AG04449 (cell line): ENCODE data around the gene SPTLC1.
"Not testable (repeated sequence)": the region's sequence is repeated elsewhere in the genome, so short reads cannot be mapped to it uniquely, and the experiment has no call there.

Experiments
- CTCF ChIA-PET: fragments of 350-600 bp; formaldehyde crosslinking; extraction: SDS; loops from one replicate; lab custom pipeline; 2021; ENCODE audit warnings: antibody characterized with exemption; lab: Yijun Ruan, JAX
- POLR2A ChIA-PET: fragments of 400-600, 350-600 bp; formaldehyde crosslinking; extraction: SDS; loops from one replicate; lab custom pipeline; 2020; ENCODE audit warnings: antibody characterized with exemption, inconsistent platforms; lab: Yijun Ruan, JAX
- DNase-seq: peaks from one replicate; pipeline ENCODE4 v3.0.0-alpha.2; 2010; ENCODE audit warnings: low read depth, low spot score
- H3K4me3 ChIP-seq: 2 replicates; pipeline ENCODE4 v1.5.1; 2011; ENCODE audit warnings: low read depth, mild to moderate bottlenecking, control low read depth, low read length
- TF ChIP-seq, protein P1 (sequence below): IDR thresholded peaks from one replicate; pipeline ENCODE4 v1.5.1; 2011; ENCODE audit warnings: mild to moderate bottlenecking, moderate library complexity, low read length, control low read depth, inconsistent platforms; ENCODE audit not compliant: insufficient read depth; ENCODE audit errors: missing control alignments

Gene SPTLC1

DNA sequence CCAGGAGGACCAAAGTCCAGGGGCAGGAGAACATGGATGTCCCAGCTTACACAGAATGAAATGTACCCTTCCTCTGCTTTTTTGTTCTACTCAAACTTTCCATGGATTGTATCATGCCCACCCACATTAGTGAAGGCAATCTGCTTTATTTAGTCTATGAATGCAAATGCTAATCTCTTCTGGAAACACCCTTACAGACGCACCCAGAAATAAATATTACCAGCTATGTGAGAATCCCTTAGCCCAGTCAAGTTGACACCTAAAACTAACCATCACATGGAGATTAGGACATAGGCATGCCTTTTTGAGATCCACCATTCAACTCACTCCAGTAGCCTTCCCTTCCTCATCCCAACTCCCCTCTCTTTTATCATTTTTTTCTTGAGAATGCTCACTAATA is 6.1 kb upstream of the SPTLC1 start:
- DNase-seq, result no peak
- POLR2A ChIA-PET, result no interaction called here
- CTCF ChIA-PET, result interaction anchor here (5.6 kb wide), 1 partner anchor 18 kb away, joined by 49 read pairs; no protein-coding TSS in a partner anchor
- no peak overlapping the region for H3K4me3 ChIP-seq
- TF ChIP-seq, protein P1, sequence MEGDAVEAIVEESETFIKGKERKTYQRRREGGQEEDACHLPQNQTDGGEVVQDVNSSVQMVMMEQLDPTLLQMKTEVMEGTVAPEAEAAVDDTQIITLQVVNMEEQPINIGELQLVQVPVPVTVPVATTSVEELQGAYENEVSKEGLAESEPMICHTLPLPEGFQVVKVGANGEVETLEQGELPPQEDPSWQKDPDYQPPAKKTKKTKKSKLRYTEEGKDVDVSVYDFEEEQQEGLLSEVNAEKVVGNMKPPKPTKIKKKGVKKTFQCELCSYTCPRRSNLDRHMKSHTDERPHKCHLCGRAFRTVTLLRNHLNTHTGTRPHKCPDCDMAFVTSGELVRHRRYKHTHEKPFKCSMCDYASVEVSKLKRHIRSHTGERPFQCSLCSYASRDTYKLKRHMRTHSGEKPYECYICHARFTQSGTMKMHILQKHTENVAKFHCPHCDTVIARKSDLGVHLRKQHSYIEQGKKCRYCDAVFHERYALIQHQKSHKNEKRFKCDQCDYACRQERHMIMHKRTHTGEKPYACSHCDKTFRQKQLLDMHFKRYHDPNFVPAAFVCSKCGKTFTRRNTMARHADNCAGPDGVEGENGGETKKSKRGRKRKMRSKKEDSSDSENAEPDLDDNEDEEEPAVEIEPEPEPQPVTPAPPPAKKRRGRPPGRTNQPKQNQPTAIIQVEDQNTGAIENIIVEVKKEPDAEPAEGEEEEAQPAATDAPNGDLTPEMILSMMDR, result no peak

DNA sequence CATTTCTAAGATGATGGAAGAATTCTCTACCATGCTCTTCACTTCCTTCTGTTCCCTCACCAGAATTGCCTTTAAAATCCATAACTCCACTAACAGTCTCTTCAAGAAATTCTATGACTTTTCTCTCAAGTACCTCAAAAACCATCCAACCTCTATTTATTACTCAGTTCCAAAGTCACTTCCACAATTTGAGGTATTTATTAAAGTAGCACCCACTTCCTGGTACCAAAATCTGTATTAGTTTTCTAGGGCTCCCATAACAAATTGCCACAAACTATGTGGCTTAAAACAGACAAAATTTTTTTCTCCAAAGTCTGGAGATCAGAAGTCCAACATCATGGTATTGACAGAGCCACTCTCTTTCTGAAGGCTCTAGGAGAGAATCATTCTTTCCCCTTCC is 4.9 kb upstream of the SPTLC1 start:
- H3K4me3 ChIP-seq, result no peak overlapping the region
- DNase-seq, result no peak
- POLR2A ChIA-PET, result no interaction called here
- CTCF ChIA-PET, result interaction anchor here (1.0 to 7.8 kb wide), 2 partner anchors 13 to 20 kb away, joined by 3 to 42 read pairs; no protein-coding TSS in a partner anchor
- TF ChIP-seq, protein P1, result no peak

DNA sequence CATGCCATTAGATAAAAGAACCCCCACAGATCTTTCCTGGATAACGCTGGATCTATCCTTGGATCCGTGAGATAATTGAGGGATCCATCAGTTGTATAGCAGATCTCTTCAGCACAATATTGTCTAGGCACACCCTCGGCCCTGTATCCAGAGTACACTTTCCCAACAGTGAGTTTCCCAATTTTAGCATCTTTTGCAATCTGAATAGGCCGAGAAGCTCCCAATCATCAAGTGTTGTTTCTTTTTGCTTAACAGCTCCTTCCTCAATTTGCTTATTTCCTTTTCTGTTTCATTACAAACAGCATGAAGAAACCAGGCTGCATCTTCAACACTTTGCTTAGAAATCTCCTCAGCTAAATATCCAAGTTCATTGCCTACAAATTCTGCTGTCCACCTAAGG is 4.4 kb upstream of the SPTLC1 start:
- no peak overlapping the region for H3K4me3 ChIP-seq
- POLR2A ChIA-PET, result no interaction called here
- CTCF ChIA-PET, result interaction anchor here (1.0 to 7.8 kb wide), 2 partner anchors 13 to 21 kb away, joined by 3 to 42 read pairs; no protein-coding TSS in a partner anchor
- TF ChIP-seq, protein P1, result no peak
- DNase-seq, result no peak

DNA sequence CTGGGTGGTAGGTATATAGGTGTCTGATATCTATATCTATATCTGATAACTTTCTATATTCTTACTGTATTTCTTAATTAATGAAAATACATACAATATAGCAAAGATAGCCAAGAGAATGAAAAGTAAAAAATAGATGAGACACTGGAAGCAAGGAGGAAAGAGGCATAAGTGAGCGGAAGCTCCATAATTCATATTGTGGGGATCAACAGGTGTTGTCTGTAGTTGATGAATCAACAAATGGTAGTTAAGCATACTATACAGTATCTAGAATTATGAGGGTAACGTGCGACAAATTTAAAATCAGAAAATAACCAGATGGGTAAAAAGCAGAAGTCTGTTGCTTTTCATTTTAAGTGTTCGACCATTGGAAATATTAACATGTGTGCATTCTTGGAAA is 7.1 kb downstream of the SPTLC1 start:
- TF ChIP-seq, protein P1, result no peak

DNA sequence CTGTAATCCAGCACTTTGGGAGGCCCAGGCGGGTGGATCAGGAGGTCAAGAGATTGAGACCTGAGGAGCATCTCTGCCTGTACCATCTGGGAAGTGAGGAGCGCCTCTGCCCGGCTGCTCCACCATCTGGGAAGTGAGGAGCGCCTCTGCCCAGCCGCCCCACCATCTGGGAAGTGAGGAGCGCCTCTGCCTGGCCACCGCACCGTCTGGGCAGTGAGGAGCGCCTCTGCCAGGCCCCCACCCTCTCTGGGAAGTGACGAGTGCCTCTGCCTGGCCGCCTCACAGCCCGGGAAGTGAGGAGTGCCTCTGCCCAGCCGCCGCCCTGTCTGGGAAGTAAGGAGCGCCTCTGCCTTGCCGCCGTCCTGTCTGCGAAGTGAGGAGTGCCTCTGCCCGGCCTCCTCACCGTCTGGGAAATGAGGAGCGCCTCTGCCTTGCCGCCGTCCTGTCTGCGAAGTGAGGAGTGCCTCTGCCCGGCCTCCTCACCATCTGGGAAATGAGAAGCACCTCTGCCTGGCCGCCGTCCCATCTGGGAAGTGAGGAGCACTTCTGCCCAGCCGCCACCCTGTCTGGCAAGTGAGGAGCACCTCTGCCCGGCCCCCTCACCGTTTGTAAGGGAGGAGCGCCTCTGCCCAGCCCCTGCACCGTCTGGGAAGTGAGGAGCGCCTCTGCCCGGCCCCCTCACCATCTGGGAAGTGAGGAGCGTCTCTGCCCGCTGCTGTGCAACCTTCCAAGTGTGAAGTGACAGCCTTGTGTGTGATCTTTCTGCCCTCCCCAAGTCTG is 9.6 kb downstream of the SPTLC1 start:
- POLR2A ChIA-PET, DNase-seq, H3K4me3 ChIP-seq, CTCF ChIA-PET: not testable (repeated sequence)

More for the DNA sequence above, 7.1 kb downstream of the SPTLC1 start:
- ChIA-PET POLR2A (no interaction called here), CTCF (interaction anchor here (1.0 to 1.6 kb wide), 2 partner anchors 31 to 61 kb away, joined by 3 read pairs; no protein-coding TSS in a partner anchor)
- no peak for DNase-seq
- H3K4me3 ChIP-seq, result no peak overlapping the region

DNA sequence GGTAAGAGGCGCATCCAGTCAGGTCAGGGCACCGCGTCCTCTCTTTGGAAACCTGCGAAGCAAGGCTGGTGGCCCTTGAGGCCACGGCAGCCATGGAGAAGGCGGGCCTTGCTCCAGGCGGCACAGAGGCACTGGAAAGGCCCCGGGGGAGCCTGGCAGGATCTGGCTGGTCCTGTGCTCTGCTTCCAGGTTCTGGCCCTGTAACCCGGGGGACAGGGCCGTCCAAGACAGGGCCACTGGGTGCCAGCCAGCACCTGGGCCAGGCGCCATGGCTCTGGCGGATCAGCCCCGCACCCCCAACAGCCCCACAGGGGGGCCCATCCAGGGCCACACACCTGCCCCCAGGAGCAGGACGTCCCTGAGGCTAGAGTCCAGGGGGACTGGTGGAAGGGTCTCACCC is 11.6 kb downstream of the SPTLC1 start:
- H3K4me3 ChIP-seq, POLR2A ChIA-PET, DNase-seq, CTCF ChIA-PET: not testable (repeated sequence)

DNA sequence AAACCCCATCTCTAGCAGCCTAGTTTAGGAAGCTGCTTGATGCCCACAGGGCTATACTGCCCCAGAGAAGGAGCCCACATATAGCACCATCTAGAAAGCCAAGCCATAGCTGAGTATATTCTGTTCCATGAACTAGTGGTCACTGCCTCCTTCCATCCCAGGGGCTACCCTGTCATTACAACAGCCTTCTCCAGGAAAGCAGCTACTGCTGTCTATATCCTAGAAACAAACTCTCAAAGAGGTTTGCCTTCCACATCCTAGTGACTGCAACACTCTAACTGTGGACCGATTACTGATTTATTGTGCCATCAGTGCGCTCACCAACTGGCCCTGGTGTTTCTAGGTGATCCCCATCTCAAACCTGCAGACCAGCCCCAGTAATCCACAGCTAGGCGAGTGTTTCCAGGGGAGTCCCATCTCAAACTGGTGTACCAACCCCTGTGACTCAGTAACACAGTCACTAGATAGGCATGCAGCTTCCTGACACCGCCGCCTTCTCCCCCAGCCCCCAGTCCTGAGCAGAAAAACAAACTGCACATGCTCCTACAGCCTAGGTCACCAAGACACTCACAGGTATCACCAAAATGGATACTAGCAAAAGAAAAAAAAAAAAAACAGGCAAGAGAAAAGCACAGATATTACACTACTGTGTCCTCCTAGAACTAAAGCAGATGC is 14.8 kb downstream of the SPTLC1 start:
- TF ChIP-seq, protein P1, result no peak
- H3K4me3 ChIP-seq, result no peak overlapping the region
- no peak for DNase-seq
- POLR2A ChIA-PET, result no interaction called here
- CTCF ChIA-PET, result interaction anchor here (0.9 to 1.1 kb wide), 2 partner anchors 146 to 150 kb away, joined by 3 to 4 read pairs; no protein-coding TSS in a partner anchor
